T-helper 1 cell treated with Interleukin-12 subunit alpha and Interleukin-12 subunit beta and Interleukin-4 antibody, amounts not matched to agents 30 μg/mL and 1 μg/mL, for 36 hours (primary cell): ENCODE data around the gene IGFBP5.

Experiments
- H3K27ac Mint-ChIP-seq: one replicate; pipeline ENCODE4 v1.8.0; 2021; ENCODE audit warnings: mild to moderate bottlenecking, mixed read lengths
- H3K27me3 Mint-ChIP-seq: one replicate; pipeline ENCODE4 v1.8.0; 2021; ENCODE audit warnings: low read depth, mixed read lengths
- H3K36me3 Mint-ChIP-seq: one replicate; pipeline ENCODE4 v1.8.0; 2021; ENCODE audit warnings: low read depth, mixed read lengths
- H3K4me1 Mint-ChIP-seq: one replicate; pipeline ENCODE4 v1.8.0; 2021; ENCODE audit warnings: low read depth, mixed read lengths
- H3K4me3 Mint-ChIP-seq: one replicate; pipeline ENCODE4 v1.8.0; 2021; ENCODE audit warnings: mild to moderate bottlenecking, moderate library complexity, mixed read lengths
- H3K9me3 Mint-ChIP-seq: one replicate; pipeline ENCODE4 v1.8.0; 2021; ENCODE audit warnings: mixed read lengths

The IGFBP5 gene

GRCh38 chr2:216687646-216688045 is 7.7 kb downstream of the IGFBP5 start:
- peaks cover 59% of the 10 kb centered on the region for H3K27me3 Mint-ChIP-seq
- H3K4me3 Mint-ChIP-seq = no peak overlapping the region
- H3K36me3 Mint-ChIP-seq = no peaks in the 10 kb centered on the region
- no peak overlapping the region for H3K27ac Mint-ChIP-seq
- no peaks in the 10 kb centered on the region for H3K9me3 Mint-ChIP-seq
- H3K4me1 Mint-ChIP-seq = peaks cover 14% of the 10 kb centered on the region

DNA sequence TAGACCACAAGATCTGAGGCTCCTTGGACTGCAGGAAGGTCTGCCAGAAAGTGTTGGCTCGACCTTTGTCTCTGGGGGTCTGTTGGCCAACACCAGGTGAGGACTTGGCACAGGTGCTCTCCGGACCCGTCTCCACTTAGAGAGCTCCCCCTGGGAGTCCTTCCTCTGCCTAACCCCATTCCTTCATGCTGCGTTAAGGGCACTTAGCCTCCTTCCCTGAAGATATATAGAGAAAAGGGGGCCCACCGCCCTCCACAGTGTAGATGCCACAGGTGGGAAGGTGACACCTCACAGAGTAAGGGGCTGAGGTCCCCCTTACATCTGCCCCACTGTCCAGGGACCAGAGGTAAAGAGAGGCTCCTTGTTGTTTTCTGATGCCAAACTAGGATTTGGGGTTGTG is 8.2 kb downstream of the IGFBP5 start:
- Mint-ChIP-seq H3K4me1 (peaks cover 10% of the 10 kb centered on the region), H3K27me3 (peaks cover 53% of the 10 kb centered on the region), H3K9me3 (no peaks in the 10 kb centered on the region), H3K27ac (no peak overlapping the region), H3K36me3 (no peaks in the 10 kb centered on the region), H3K4me3 (no peak overlapping the region)

DNA sequence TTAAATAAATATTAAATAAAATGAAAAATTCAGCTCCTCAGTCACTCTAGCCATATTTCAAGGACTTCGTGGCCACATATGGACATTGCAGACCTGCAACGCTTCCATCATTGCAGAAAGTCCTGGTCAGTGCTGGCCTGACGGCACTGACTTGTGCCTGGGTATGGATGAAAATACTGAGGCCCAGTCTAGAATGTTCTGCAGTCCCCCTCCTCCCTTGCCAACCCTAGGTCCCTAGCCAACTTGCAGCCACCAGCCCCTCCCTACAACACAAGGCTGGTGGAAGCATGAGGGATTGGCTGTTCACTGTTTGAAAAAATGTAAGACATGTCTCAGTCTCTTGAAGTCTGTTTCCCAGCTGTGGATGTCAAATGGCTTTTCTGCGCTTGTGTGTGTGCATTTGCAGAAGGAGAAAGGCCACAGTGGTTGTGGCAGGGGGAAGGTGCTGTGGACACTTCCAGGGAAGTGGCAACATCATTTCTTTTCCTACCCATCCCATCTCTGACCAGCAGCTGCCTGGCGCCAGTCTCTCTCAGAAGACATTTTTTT is 9.9 kb downstream of the IGFBP5 start:
- H3K27ac Mint-ChIP-seq = no peak overlapping the region
- no peak overlapping the region for H3K4me3 Mint-ChIP-seq
- no peaks in the 10 kb centered on the region for H3K36me3 Mint-ChIP-seq
- peaks cover 4% of the 10 kb centered on the region for H3K4me1 Mint-ChIP-seq
- H3K27me3 Mint-ChIP-seq = peaks cover 38% of the 10 kb centered on the region
- H3K9me3 Mint-ChIP-seq = no peaks in the 10 kb centered on the region

GRCh38 chr2:216683846-216684245 is 11.5 kb downstream of the IGFBP5 start:
- H3K27ac Mint-ChIP-seq = no peak overlapping the region
- no peak overlapping the region for H3K4me3 Mint-ChIP-seq
- H3K27me3 Mint-ChIP-seq = peaks cover 26% of the 10 kb centered on the region
- H3K9me3 Mint-ChIP-seq = no peaks in the 10 kb centered on the region
- peaks cover 4% of the 10 kb centered on the region for H3K4me1 Mint-ChIP-seq
- no peaks in the 10 kb centered on the region for H3K36me3 Mint-ChIP-seq

GRCh38 chr2:216681683-216682082 is 13.7 kb downstream of the IGFBP5 start:
- no peak overlapping the region for H3K4me3 Mint-ChIP-seq
- peaks cover 19% of the 10 kb centered on the region for H3K27me3 Mint-ChIP-seq
- H3K4me1 Mint-ChIP-seq = peaks cover 4% of the 10 kb centered on the region
- no peak overlapping the region for H3K27ac Mint-ChIP-seq
- no peaks in the 10 kb centered on the region for H3K36me3 Mint-ChIP-seq
- no peaks in the 10 kb centered on the region for H3K9me3 Mint-ChIP-seq

- Mint-ChIP-seq H3K4me3 (no peak overlapping the region), H3K27ac (no peak overlapping the region), H3K36me3 (no peaks in the 10 kb centered on the region), H3K4me1 (peaks cover 4% of the 10 kb centered on the region), H3K9me3 (no peaks in the 10 kb centered on the region), H3K27me3 (peaks cover 19% of the 10 kb centered on the region)
These were observed 14.3 kb downstream of the IGFBP5 start for GRCh38 chr2:216680951-216681629.

- Mint-ChIP-seq H3K4me3 (no peak overlapping the region), H3K27me3 (peaks cover 10% of the 10 kb centered on the region), H3K36me3 (no peaks in the 10 kb centered on the region), H3K4me1 (peaks cover 4% of the 10 kb centered on the region), H3K9me3 (no peaks in the 10 kb centered on the region), H3K27ac (no peak overlapping the region)
These were observed 15.7 kb downstream of the IGFBP5 start for GRCh38 chr2:216679658-216680024.

- H3K27me3 Mint-ChIP-seq = peaks cover 3% of the 10 kb centered on the region
- no peak overlapping the region for H3K27ac Mint-ChIP-seq
- no peaks in the 10 kb centered on the region for H3K36me3 Mint-ChIP-seq
- H3K9me3 Mint-ChIP-seq = no peaks in the 10 kb centered on the region
- H3K4me3 Mint-ChIP-seq = no peak overlapping the region
- H3K4me1 Mint-ChIP-seq = peaks cover 4% of the 10 kb centered on the region
These were observed 16.3 kb downstream of the IGFBP5 start for GRCh38 chr2:216678813-216679657.

DNA sequence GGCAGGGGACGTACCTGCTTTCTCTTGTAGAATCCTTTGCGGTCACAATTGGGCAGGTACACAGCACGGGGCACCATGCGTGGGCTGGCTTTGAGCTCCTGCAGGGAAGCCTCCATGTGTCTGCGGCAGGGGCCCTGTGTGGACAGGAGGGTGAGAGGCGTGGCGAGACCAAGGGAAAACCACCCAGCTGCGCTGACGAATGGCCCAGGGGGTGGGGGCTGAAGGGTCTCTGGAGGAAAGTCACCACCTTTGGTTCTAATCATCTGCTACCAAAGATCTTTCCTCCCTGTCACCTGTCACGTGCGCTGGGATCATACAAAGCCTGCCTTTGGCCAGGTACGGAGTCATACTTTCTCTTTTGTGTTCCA is 17.3 kb downstream of the IGFBP5 start:
- H3K9me3 Mint-ChIP-seq = no peaks in the 10 kb centered on the region

GRCh38 chr2:216677439-216678097 is 17.8 kb downstream of the IGFBP5 start:
- Mint-ChIP-seq H3K27ac (no peak overlapping the region), H3K9me3 (no peaks in the 10 kb centered on the region), H3K36me3 (no peaks in the 10 kb centered on the region), H3K4me3 (no peak overlapping the region), H3K4me1 (peaks cover 4% of the 10 kb centered on the region), H3K27me3 (no peaks in the 10 kb centered on the region)

More for the DNA sequence above, 17.3 kb downstream of the IGFBP5 start:
- H3K27ac Mint-ChIP-seq = no peak overlapping the region
- no peak overlapping the region for H3K4me3 Mint-ChIP-seq
- H3K4me1 Mint-ChIP-seq = peaks cover 4% of the 10 kb centered on the region
- no peaks in the 10 kb centered on the region for H3K27me3 Mint-ChIP-seq
- no peaks in the 10 kb centered on the region for H3K36me3 Mint-ChIP-seq

- Mint-ChIP-seq H3K36me3 (no peaks in the 10 kb centered on the region), H3K9me3 (no peaks in the 10 kb centered on the region), H3K27me3 (no peaks in the 10 kb centered on the region), H3K4me3 (no peak overlapping the region), H3K27ac (no peak overlapping the region), H3K4me1 (no peaks in the 10 kb centered on the region)
These were observed 18.7 kb downstream of the IGFBP5 start for GRCh38 chr2:216676630-216677029.

GRCh38 chr2:216674376-216674775 is 21.0 kb downstream of the IGFBP5 start:
- Mint-ChIP-seq H3K4me3 (no peak overlapping the region), H3K36me3 (no peaks in the 10 kb centered on the region), H3K4me1 (no peaks in the 10 kb centered on the region), H3K27me3 (peaks cover 14% of the 10 kb centered on the region), H3K27ac (no peak overlapping the region), H3K9me3 (no peaks in the 10 kb centered on the region)

GRCh38 chr2:216673609-216674008 is 21.7 kb downstream of the IGFBP5 start:
- no peak overlapping the region for H3K4me3 Mint-ChIP-seq
- no peaks in the 10 kb centered on the region for H3K36me3 Mint-ChIP-seq
- H3K4me1 Mint-ChIP-seq = no peaks in the 10 kb centered on the region
- no peak overlapping the region for H3K27ac Mint-ChIP-seq
- H3K9me3 Mint-ChIP-seq = no peaks in the 10 kb centered on the region
- H3K27me3 Mint-ChIP-seq = peaks cover 19% of the 10 kb centered on the region

DNA sequence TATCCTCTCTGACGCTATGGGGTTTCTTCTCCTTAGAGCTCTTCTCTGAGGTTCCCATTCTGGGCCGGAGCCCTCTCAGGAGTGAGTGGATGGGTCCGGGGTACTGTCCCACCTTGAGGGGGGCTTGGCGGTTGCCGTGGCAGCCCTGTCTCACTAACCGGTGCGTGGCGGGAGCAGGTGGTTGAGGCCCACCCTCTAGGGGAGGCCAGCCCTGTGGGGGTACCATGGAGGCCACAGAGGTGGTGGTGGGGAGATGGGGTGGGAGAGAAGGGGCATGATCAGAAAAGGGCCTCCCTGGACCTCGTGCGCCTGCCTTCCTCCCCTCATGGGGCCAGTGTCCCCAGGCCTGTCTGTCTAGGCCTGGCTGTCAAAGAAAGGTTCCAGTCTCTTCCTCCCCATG is 22.3 kb downstream of the IGFBP5 start:
- no peaks in the 10 kb centered on the region for H3K9me3 Mint-ChIP-seq
- no peaks in the 10 kb centered on the region for H3K4me1 Mint-ChIP-seq
- no peaks in the 10 kb centered on the region for H3K36me3 Mint-ChIP-seq
- no peak overlapping the region for H3K27ac Mint-ChIP-seq
- no peak overlapping the region for H3K4me3 Mint-ChIP-seq
- H3K27me3 Mint-ChIP-seq = peaks cover 19% of the 10 kb centered on the region

DNA sequence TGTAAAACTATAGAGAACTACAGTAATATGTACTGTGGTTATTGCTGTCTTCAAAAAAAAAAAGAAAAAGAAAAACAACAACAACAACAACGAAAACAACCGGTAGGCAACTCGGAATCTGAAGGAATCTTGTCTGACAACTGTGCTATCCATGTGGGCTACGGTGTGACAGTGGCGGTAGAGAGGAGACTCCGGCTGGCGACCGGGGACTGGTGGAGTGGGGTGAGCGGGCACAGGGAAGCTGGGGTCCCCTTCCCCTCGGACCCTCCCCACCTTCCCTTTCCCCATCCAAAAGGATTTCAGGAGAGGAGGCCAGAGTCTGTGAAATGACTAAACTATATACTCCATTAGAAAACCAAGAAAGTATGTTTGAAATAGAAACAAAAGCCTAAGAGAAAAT is 22.9 kb downstream of the IGFBP5 start:
- H3K4me1 Mint-ChIP-seq = no peaks in the 10 kb centered on the region
- no peak overlapping the region for H3K27ac Mint-ChIP-seq
- no peaks in the 10 kb centered on the region for H3K36me3 Mint-ChIP-seq
- H3K9me3 Mint-ChIP-seq = no peaks in the 10 kb centered on the region
- peaks cover 23% of the 10 kb centered on the region for H3K27me3 Mint-ChIP-seq
- no peak overlapping the region for H3K4me3 Mint-ChIP-seq
